GM23338 (cell line): Measurements from ENCODE around the gene PIK3R5. TPM values are rescaled to one million over a fixed set of nuclear protein-coding genes. Genes with fewer than 3 reads are reported as not detected.

Source experiments
- ATAC-seq: fragments of 200-7000 bp; cut with Tn5 transposase; 3 replicates; pipeline ENCODE4 v1.9.1; 2020
- DNase-seq: peaks from one replicate; pipeline ENCODE4 v3.0.0-alpha.2; 2015; ENCODE audit warnings: low spot score
- H2AFZ ChIP-seq: fragments of 200-600 bp; sonication (generic); 2 replicates; pipeline ENCODE4 v1.8.0; 2016; ENCODE audit warnings: antibody characterized with exemption, mild to moderate bottlenecking, moderate library complexity
- H3F3A ChIP-seq: fragments of 200-600 bp; sonication (generic); replicated peaks from 2 replicates; pipeline ENCODE4 v1.8.0; 2017; ENCODE audit warnings: antibody characterized with exemption, mixed run types, low read depth
- H3K27ac ChIP-seq: fragments of 200-600 bp; sonication (generic); 2 replicates; pipeline ENCODE4 v1.6.1; 2016; ENCODE audit warnings: low read depth
- H3K27me3 ChIP-seq: fragments of 200-600 bp; sonication (generic); 2 replicates; pipeline ENCODE4 v1.8.0; 2016; ENCODE audit warnings: mild to moderate bottlenecking, mixed run types, moderate library complexity; ENCODE audit not compliant: insufficient read depth
- H3K36me3 ChIP-seq: fragments of 200-600 bp; sonication (generic); 2 replicates; pipeline ENCODE4 v1.8.0; 2016; ENCODE audit warnings: mild to moderate bottlenecking; ENCODE audit not compliant: insufficient read depth
- H3K4me1 ChIP-seq: fragments of 200-600 bp; sonication (generic); 2 replicates; pipeline ENCODE4 v1.8.0; 2016; ENCODE audit warnings: mild to moderate bottlenecking, moderate library complexity; ENCODE audit not compliant: insufficient read depth
- H3K4me2 ChIP-seq: fragments of 200-600 bp; sonication (generic); 2 replicates; pipeline ENCODE4 v1.7.1; 2017; ENCODE audit warnings: mixed run types
- H3K4me3 ChIP-seq: fragments of 200-600 bp; sonication (generic); 2 replicates; pipeline ENCODE4 v1.6.1; 2016; ENCODE audit warnings: mixed run types
- H3K79me2 ChIP-seq: fragments of 200-600 bp; sonication (generic); replicated peaks from 2 replicates; pipeline ENCODE4 v1.8.0; 2017; ENCODE audit warnings: mild to moderate bottlenecking; ENCODE audit not compliant: insufficient read depth
- H3K9me2 ChIP-seq: fragments of 200-600 bp; sonication (generic); 2 replicates; pipeline ENCODE4 v1.8.0; 2017; ENCODE audit not compliant: insufficient read depth
- H4K20me1 ChIP-seq: fragments of 200-600 bp; sonication (generic); replicated peaks from 2 replicates; pipeline ENCODE4 v1.8.0; 2017; ENCODE audit warnings: mild to moderate bottlenecking; ENCODE audit not compliant: insufficient read depth
- H3K27ac Mint-ChIP-seq: 2 replicates; pipeline ENCODE4 v1.8.0; 2020; ENCODE audit warnings: inconsistent platforms, mild to moderate bottlenecking, moderate library complexity, mixed read lengths
- H3K27me3 Mint-ChIP-seq: 3 replicates; pipeline ENCODE4 v1.8.0; 2022; ENCODE audit warnings: low read depth, mild to moderate bottlenecking, moderate library complexity, mixed read lengths, inconsistent platforms; ENCODE audit not compliant: insufficient read depth, poor library complexity
- H3K36me3 Mint-ChIP-seq: 3 replicates; pipeline ENCODE4 v1.8.0; 2021; ENCODE audit warnings: low read depth, mild to moderate bottlenecking, inconsistent platforms, moderate library complexity, mixed read lengths
- H3K4me1 Mint-ChIP-seq: 3 replicates; pipeline ENCODE4 v1.8.0; 2020; ENCODE audit warnings: mild to moderate bottlenecking, inconsistent platforms, mixed read lengths
- H3K4me3 Mint-ChIP-seq: 3 replicates; pipeline ENCODE4 v1.8.0; 2021; ENCODE audit warnings: moderate library complexity, mild to moderate bottlenecking, inconsistent platforms, mixed read lengths
- H3K9me3 Mint-ChIP-seq: 3 replicates; pipeline ENCODE4 v1.8.0; 2020; ENCODE audit warnings: moderate library complexity, mild to moderate bottlenecking, inconsistent platforms, mixed read lengths
- CREB1 ChIP-seq: fragments of 250-450 bp; sonication (Bioruptor Pico); IDR thresholded peaks from 2 replicates; pipeline ENCODE4 v1.5.0; 2020; ENCODE audit warnings: low read depth, mild to moderate bottlenecking, moderate library complexity
- EZH2 ChIP-seq: fragments of 200-600 bp; sonication (generic); IDR thresholded peaks from one replicate; pipeline ENCODE4 v1.8.0; 2017; ENCODE audit warnings: antibody characterized with exemption, mild to moderate bottlenecking, low read depth; ENCODE audit not compliant: unreplicated experiment
- EZH2phosphoT487 ChIP-seq: fragments of 200-600 bp; sonication (generic); IDR thresholded peaks from one replicate; pipeline ENCODE4 v1.8.1; 2018; ENCODE audit warnings: antibody characterized with exemption; ENCODE audit not compliant: unreplicated experiment
- JUNB ChIP-seq: IDR thresholded peaks from one replicate; pipeline ENCODE4 v1.6.1; 2016; ENCODE audit warnings: antibody characterized with exemption; ENCODE audit not compliant: unreplicated experiment
- STAT1 ChIP-seq: IDR thresholded peaks from one replicate; pipeline ENCODE4 v1.6.1; 2016; ENCODE audit warnings: antibody characterized with exemption; ENCODE audit not compliant: unreplicated experiment
- ZNF114 ChIP-seq: fragments of 250-450 bp; sonication (Bioruptor Pico); IDR thresholded peaks from 2 replicates; pipeline ENCODE4 v1.5.0; 2020; ENCODE audit warnings: mild to moderate bottlenecking, moderate library complexity
- polyA plus RNA-seq: library from polyadenylated mRNA; unstranded; fragments of >200 nt; fragmentation: Nextera tagmentation; extraction: Ambion mirVana; gene quantifications from 2 replicates; pipeline ENCODE4 v1.2.1, GENCODE V29; 2016
- total RNA-seq: library from RNA; depleted of rRNA; stranded (reverse); fragments of >200 nt; shearing (Covaris generic); gene quantifications from 2 replicates; pipeline ENCODE4 v1.2.3, GENCODE V29; 2014
- TF ChIP-seq, protein P1 (sequence below): fragments of 250-450 bp; sonication (Bioruptor Pico); IDR thresholded peaks from 2 replicates; pipeline ENCODE4 v1.5.0; 2020; ENCODE audit warnings: mild to moderate bottlenecking, moderate library complexity
- TF ChIP-seq, protein P2 (sequence below): IDR thresholded peaks from 2 replicates; pipeline ENCODE4 v1.6.1; 2016; ENCODE audit warnings: antibody characterized with exemption

The PIK3R5 gene
- total and polyA plus RNA-seq, 2 experiments from 2014 or later: 1.7 to 9.4 TPM

DNA sequence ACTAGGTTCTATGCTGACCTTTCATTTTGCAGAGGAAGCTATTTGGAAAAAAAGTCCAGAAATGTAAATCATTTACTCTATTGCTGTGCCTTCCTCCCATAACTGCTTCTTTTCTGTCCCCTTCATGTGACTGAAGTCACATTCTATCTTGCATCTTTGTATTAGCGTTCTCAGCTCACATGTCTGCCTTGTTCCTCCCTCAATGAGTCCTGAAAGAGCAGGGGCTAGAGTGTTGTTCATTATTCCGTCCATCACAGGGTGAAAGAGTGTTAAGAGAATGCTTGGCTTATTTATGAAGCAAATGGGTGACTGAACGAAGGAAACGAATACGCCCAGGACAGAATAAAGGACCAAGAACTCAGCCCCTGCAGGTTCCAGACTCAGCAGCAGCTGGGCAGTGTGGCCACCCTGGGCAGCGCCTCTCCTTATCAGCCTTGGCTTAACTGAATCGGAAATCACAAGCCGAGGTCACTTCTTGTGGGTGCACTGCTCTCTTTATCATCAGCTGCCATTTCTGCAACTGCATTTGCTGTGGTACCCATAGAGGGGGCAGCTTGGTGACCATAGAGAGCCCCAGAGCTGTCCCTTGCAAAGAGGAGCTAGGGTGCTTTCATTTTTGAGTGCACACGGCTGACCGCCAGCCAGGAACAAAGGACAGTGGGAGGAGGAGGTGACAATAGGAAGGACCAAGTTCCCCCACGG, 96.2 kb downstream of the PIK3R5 start (continued):
- TF ChIP-seq, protein P1, sequence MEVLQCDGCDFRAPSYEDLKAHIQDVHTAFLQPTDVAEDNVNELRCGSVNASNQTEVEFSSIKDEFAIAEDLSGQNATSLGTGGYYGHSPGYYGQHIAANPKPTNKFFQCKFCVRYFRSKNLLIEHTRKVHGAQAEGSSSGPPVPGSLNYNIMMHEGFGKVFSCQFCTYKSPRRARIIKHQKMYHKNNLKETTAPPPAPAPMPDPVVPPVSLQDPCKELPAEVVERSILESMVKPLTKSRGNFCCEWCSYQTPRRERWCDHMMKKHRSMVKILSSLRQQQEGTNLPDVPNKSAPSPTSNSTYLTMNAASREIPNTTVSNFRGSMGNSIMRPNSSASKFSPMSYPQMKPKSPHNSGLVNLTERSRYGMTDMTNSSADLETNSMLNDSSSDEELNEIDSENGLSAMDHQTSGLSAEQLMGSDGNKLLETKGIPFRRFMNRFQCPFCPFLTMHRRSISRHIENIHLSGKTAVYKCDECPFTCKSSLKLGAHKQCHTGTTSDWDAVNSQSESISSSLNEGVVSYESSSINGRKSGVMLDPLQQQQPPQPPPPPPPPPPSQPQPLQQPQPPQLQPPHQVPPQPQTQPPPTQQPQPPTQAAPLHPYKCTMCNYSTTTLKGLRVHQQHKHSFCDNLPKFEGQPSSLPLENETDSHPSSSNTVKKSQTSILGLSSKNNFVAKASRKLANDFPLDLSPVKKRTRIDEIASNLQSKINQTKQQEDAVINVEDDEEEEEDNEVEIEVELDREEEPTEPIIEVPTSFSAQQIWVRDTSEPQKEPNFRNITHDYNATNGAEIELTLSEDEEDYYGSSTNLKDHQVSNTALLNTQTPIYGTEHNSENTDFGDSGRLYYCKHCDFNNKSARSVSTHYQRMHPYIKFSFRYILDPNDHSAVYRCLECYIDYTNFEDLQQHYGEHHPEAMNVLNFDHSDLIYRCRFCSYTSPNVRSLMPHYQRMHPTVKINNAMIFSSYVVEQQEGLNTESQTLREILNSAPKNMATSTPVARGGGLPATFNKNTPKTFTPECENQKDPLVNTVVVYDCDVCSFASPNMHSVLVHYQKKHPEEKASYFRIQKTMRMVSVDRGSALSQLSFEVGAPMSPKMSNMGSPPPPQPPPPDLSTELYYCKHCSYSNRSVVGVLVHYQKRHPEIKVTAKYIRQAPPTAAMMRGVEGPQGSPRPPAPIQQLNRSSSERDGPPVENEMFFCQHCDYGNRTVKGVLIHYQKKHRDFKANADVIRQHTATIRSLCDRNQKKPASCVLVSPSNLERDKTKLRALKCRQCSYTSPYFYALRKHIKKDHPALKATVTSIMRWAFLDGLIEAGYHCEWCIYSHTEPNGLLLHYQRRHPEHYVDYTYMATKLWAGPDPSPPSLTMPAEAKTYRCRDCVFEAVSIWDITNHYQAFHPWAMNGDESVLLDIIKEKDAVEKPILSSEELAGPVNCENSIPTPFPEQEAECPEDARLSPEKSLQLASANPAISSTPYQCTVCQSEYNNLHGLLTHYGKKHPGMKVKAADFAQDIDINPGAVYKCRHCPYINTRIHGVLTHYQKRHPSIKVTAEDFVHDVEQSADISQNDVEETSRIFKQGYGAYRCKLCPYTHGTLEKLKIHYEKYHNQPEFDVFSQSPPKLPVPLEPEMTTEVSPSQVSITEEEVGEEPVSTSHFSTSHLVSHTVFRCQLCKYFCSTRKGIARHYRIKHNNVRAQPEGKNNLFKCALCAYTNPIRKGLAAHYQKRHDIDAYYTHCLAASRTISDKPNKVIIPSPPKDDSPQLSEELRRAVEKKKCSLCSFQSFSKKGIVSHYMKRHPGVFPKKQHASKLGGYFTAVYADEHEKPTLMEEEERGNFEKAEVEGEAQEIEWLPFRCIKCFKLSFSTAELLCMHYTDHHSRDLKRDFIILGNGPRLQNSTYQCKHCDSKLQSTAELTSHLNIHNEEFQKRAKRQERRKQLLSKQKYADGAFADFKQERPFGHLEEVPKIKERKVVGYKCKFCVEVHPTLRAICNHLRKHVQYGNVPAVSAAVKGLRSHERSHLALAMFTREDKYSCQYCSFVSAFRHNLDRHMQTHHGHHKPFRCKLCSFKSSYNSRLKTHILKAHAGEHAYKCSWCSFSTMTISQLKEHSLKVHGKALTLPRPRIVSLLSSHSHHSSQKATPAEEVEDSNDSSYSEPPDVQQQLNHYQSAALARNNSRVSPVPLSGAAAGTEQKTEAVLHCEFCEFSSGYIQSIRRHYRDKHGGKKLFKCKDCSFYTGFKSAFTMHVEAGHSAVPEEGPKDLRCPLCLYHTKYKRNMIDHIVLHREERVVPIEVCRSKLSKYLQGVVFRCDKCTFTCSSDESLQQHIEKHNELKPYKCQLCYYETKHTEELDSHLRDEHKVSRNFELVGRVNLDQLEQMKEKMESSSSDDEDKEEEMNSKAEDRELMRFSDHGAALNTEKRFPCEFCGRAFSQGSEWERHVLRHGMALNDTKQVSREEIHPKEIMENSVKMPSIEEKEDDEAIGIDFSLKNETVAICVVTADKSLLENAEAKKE (CRISPR knock-in tag): no peak
- no peak for TF ChIP-seq EZH2phosphoT487
- no peak for TF ChIP-seq CREB1 (CRISPR knock-in tag)
- no peak for TF ChIP-seq JUNB
- TF ChIP-seq STAT1: no peak
- no peak for TF ChIP-seq ZNF114
- TF ChIP-seq EZH2: no peak
- TF ChIP-seq, protein P2, sequence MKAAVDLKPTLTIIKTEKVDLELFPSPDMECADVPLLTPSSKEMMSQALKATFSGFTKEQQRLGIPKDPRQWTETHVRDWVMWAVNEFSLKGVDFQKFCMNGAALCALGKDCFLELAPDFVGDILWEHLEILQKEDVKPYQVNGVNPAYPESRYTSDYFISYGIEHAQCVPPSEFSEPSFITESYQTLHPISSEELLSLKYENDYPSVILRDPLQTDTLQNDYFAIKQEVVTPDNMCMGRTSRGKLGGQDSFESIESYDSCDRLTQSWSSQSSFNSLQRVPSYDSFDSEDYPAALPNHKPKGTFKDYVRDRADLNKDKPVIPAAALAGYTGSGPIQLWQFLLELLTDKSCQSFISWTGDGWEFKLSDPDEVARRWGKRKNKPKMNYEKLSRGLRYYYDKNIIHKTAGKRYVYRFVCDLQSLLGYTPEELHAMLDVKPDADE: no peak

DNA sequence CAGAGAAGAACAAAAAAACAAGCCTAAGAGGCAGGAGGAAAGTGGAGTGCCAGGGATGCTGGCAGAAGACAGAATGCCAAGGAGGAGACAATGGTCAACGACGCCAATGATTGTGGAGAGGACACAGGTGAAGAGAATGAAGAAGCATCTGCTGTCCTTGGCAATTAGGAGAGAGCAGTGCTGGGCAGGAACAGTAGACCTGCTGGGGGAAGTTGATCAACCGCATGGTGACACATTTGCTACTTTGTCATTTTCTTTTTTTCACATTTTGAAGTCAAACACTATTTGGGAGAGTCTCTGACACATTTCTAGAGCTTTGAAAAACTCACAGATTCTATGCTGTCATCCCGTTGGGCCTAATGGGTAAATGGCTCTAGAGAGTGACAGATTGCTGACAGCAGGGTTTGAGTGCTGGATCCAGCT, 97.0 kb downstream of the PIK3R5 start:
- Histone ChIP-seq H3K36me3 (no peaks in the 10 kb centered on the region), H3K79me2 (no peaks in the 10 kb centered on the region), H2AFZ (no peak overlapping the region), H3K4me3 (no peak overlapping the region), H3F3A (no peaks in the 10 kb centered on the region), H3K27ac (no peak overlapping the region), H3K27me3 (no peaks in the 10 kb centered on the region), H3K9me2 (no peaks in the 10 kb centered on the region), H3K4me1 (no peaks in the 10 kb centered on the region), H4K20me1 (no peaks in the 10 kb centered on the region), H3K4me2 (no peak overlapping the region)
- Mint-ChIP-seq H3K4me1 (peaks cover 2% of the 10 kb centered on the region; the same call in 2 of the 3 replicates), H3K36me3 (no peaks in the 10 kb centered on the region; the same call in 2 of the 3 replicates), H3K27me3 (peaks cover 12% of the 10 kb centered on the region), H3K27ac (no peak overlapping the region), H3K4me3 (no peak overlapping the region), H3K9me3 (no peaks in the 10 kb centered on the region; the same call in 2 of the 3 replicates)
- DNase-seq (no peak), ATAC-seq (no peak)
- TF ChIP-seq, protein P1 (CRISPR knock-in tag): no peak
- TF ChIP-seq JUNB (no peak), ZNF114 (no peak), CREB1 (CRISPR knock-in tag) (no peak)
